Fibroblast of lung (primary cell): ENCODE data around the gene PTPRN.

Experiments
- EZH2 ChIP-seq: IDR thresholded peaks from 2 replicates; pipeline ENCODE4 v1.5.1; 2012; ENCODE audit warnings: low read length, control low read depth, mild to moderate bottlenecking; ENCODE audit errors: missing control alignments
- TF ChIP-seq, protein P1 (sequence below), 2 donors: IDR thresholded peaks in 1 of 2; conservative IDR thresholded peaks in 1 of 2; 1 replicate in 1 of 2; 2 replicates in 1 of 2; pipeline ENCODE4 v1.5.1; 2011 to 2012; ENCODE audit warnings: low read length in 2 of 2, control low read depth in 1 of 2, inconsistent platforms in 1 of 2, low read depth in 1 of 2, mild to moderate bottlenecking in 1 of 2

DNA sequence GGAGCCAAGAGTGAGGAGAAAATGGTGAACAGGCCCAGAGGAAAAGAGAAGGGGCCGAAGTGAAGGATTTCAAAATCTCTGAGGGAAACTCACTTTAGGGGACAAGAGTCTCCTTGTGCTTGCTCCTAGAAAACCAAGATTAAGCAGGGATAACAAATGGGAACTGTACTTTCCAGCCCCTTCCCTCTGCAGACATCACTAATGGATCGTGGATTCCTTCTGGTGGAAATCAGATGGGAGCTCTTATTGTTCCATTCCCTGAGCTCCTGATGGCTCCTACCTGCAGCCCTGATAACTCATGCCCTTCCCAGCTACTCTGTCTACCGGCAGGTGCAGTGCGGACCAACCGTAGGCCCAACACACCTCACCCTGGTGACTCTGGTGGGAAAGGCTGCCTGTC, 43.9 kb upstream of the PTPRN start:
- TF ChIP-seq, protein P1, sequence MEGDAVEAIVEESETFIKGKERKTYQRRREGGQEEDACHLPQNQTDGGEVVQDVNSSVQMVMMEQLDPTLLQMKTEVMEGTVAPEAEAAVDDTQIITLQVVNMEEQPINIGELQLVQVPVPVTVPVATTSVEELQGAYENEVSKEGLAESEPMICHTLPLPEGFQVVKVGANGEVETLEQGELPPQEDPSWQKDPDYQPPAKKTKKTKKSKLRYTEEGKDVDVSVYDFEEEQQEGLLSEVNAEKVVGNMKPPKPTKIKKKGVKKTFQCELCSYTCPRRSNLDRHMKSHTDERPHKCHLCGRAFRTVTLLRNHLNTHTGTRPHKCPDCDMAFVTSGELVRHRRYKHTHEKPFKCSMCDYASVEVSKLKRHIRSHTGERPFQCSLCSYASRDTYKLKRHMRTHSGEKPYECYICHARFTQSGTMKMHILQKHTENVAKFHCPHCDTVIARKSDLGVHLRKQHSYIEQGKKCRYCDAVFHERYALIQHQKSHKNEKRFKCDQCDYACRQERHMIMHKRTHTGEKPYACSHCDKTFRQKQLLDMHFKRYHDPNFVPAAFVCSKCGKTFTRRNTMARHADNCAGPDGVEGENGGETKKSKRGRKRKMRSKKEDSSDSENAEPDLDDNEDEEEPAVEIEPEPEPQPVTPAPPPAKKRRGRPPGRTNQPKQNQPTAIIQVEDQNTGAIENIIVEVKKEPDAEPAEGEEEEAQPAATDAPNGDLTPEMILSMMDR (conservative IDR thresholded peaks at IDR 0.05 in 1 of 2, IDR thresholded peaks at IDR 0.05 in 1 of 2; ENCODE audit: low read depth in 1 of 2, low read length in 2 of 2): no peak
- no peak for TF ChIP-seq EZH2
